HK-2 (cell line): ENCODE data around the gene EIF3K.
A peak's percentile ranks its signal among the peaks of the same experiment; 100 is the strongest.

Experiments used
- DNase-seq: peaks from one replicate; pipeline ENCODE4 v3.0.0-alpha.2; 2018; ENCODE audit not compliant: unreplicated experiment

Gene EIF3K

DNA sequence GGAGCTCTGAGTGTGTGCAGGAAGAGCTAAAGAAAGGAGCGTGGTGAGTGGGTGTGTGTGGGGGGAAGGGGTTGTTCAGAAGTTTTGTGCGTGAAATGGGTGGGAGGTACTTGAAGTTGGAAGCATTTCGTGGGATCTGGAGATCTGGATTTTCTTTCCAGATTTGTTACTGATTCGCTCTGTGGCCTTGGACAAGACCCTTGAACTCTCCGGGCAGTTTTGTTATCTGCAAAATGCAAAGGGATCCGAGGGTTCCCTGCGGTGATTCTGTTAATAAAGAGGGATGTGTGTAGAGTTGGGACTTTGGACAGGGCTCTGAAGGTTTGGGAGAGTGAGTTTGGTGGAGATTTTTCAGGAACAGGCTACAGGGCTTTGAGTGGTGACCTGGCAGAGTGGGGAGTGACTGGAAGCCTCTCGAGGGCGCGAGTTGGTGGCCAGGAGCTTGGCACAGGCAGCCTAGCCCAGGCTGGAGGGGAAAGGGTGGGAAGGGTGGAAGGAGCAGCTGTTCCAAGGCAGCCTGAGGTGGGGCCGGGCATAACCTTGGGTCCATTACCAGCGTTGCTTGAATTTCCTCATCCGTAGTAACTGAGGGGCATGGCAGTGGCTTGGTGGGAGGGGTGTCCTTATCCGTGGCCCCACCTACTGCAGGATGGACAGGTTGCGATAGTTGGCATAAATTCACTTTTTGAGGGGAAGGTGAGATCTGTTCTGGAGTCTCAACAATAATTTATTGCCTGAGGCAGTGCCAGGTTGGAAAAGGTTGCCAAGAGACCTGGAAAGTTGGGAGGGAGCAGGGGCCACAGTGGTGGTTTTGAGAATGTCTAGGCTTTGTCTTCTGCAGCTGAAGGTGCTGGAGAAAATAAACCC, 30.6 kb downstream of the EIF3K start:
- DNase-seq = no peak

DNA sequence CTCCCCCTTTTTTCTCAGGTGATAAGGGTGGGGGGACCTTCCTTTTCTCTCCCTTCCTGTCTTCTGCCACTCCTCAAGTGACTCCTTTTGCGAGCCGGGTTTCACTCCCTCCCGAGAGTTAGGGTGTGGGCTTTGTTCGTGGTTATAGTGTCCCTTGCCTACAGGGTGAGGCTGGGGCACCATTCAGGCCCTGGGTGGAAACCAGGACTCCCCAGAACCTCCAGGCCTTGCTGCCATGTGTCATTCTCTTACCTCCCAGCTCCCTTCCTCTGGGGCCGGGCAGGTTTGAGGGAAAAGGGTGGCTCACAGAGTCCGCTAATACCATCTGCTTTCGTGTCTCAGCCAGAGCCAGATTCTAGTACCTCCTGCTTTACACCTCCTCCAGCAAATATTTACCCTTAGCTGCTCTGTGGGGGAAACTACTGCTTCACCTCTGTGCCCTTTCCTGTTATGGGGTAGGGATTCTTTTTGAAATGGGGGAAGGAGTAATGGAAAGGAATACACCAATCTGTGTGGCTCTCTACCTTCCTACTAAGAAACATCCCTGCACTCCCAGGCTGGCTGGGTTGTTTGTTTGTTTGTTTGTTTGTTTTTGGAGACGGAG, 31.3 kb downstream of the EIF3K start:
- no peak for DNase-seq

DNA sequence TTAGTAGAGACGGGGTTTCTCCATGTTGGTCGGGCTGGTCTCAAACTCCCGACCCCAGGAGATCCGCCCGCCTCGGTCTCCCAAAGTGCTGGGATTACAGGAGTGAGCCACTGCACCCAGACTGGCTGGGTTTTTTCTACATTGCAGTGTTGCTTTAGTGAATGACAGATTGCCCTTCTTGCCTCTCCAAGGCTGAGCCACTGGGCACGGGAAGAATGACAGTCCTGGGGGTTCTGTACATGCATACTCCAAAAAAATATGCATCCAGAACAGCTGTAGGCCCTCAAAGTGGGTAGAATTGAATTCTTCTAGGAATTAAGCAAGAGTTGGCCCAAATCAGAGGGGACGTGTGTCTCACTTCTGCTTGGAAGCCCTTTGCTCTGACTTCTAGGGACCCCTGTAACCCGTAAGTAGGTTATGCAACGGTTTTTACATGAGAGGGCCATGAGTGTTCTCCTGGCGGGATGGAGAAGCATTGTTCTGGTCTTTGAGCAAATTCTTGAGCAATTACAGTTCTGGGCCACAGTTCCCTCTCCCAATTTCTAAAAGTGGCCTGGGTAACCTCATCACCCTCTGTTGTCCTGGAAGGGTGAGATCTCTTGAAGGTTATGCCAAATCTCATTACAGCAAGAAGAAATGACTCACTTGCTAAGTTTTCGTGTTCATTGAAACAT, 32.1 kb downstream of the EIF3K start:
- no peak for DNase-seq

DNA sequence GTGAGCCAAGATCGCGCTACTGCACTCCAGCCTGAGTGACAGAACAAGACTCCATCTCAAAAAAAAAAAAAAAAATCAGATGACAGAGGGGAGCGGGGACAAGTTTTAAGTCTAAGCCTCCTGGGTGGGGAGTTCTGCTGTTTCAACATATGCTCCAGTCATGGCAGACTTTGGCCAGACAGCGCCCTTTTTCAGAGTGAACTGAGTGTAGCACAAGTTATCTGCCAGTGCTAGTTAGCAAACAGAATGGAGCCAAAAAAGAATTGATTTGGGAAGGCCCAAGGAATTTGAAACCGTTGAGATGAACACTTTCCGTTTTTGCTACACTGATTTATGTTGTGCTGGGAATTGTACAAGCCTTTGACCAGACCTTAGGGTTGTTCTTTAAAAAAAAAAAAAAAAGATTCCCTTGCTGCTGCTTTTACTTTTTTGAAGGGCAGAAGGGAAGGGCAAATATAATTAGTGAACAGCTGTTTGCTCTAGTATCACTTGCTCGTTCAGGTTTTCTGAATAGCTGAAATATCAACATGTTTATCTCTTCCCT, 34.1 kb downstream of the EIF3K start:
- DNase-seq = no peak

DNA sequence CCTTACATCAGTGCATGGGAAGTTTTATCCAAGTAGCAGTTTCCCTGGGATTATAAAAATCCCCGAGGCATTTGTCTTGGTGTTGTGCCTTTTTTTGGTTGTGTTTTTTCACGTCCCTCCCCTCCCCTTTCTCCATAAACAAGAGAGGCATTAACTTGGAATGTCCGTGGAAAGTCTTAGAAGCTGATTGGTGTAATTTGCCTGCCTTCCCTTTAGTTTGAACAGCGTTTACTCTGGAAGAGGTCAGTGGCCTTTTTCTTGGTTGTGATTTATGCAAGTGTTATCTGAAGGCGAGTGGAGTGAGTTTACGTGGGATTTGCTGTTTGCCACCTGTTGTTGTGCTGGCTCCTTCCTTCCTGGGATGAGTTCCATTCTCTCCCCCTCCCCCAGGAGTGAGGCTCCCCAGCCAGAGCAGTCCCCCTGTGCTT, 35.7 kb downstream of the EIF3K start:
- no peak for DNase-seq

DNA sequence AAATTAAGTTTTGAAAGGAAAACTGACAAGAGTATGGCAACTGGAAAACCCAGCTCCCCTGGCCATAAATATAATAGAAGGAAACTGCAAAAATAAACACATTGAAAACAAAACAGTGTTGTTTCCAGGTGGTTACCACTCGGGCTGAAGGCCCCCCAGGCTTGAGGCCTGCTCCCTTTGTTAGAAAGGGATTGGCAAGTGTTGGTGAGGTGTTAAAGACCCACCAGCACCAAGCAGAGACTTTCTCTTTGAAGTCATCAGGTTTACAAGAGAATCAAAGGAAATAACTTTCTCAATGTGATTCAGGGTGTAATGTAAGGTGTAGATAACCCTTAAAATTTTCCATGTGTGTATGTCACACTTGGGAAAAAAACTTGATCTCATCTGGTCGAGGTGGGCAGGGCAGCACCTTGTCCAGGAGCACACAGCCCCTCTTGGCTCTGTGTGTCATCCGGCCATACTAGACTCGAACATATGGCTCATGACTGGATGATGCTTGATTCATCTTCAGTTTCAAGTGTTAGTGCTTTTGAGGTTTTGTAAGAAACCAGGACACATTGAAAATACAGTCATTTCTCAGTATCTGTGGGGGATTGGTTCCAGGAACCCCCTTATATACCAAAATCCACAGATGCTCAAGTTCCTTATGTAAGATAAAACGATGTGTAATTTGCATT, 36.3 kb downstream of the EIF3K start:
- no peak for DNase-seq

DNA sequence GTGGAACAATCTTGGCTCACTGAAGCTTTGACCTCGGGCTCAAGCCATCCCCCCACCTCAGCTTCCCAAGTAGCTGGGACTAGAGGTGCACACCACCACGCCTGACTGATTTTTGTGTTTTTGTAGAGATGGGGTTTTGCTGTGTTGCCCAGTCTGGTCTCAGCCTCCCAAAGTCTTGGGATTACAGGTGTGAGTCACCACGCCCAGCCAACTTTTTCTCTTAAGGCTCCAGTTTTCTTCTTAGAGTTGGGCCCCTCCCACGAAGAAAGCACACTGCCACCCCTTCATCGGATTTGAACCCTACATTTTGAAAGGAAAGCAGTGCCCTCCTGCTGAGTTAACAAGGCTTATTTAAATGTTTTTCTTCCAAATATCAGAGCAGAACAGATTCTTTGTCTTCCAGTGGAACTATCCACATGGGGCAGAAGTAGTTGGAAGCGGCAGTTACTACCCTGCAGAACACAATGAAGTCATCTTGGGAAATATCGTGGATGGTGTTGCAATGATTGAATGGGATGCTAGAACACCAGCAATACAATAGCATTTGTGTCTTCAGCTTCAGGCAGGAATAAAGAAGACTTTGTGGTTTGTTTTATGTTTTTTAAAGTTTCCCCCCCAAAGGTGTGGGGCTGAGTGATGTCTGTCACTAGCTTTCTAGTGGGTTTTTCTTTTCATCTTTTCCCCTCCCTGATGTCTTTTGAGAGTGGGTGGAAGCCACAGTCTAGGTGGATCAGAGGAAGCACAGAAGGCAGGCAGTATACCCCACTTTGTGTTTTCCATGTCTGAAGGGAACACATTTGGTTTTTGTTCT, 37.4 kb downstream of the EIF3K start:
- no peak for DNase-seq

DNA sequence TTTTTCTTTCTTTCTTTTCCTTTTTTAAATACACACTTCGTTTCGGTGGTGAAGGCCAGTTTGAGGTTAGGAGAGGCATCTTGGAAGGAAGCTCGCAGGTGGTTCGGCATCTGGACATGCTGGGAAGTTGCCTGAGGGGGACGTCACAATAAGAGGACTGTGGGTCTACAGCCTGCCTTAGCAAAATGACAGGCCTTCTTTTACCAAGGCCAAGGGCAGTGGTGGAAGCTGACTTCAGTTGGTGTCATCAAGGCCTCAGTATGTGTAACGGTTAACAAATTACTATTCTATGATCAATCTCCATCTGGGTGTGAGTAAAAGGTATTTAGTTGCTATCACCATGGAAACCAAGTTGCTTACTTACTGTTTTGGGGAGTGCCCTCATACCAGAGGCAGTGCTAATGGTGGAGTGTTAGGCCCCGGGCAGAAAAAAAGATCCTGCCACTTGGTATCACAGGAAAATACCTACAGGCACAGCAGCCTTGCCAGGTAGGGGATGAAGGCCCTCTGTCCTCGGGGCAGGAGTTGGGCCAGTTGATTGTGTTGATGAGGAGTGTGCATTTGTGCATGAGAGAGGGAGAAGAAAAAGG, 38.7 kb downstream of the EIF3K start:
- peak; percentile 59 for DNase-seq

DNA sequence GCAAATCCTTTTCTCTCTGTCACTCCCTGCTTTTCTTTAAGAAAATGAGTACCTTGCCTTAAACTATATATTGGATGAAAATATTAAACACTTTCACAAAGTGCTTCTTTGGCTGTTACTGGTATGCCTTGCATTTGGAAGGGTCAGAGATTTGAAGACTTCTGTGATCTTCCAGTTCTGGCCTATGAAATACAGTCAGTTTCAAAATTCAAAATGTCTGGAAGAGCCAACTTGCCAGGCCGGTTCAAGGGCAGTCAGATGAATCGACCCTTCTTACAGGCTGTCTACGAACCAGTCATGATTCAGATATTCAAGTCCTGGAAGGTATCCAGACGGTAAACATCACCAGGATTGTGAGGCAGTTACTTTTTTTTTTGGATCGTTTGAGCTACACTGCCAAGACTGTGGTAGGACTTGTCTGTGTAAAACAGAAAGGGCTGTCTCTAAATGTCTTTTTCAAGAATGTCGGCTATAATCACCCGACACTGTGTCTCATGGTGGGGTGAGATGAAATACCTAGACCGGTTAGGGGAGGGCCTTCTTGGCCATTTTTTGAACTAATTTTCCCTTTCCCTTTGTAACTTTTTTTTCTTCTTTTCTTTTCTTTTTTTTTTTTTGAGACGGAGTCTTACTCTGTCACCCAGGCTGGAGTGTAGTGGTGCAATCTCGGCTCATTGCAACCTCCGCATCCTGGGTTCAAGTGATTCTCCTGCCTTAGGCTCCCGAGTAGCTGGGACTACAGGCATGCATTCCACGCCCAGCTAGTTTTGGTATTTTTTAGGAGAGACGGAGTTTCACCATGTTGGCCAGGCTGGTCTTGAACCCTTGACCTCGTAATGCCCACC, 39.7 kb downstream of the EIF3K start:
- peak; percentile 65 for DNase-seq

DNA sequence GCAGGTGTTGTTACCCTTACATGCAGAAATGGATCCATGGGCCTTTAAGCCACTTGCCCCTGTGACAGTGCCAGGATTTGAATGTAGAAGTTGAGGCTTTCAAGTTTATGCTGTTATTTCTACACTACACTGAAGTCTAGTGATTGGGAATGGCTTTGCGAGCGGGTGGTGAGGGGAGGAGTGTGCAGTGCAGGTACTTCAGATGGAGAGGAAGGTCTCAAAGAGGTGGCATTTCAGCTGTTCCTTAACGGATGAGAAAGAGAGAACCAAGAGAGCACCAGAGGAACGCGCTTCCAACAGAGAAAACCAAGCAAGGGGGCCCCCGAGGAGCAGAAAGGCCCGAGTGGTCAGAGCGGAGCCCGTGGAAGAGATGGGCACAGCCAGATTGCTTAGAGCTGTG, 41.7 kb downstream of the EIF3K start:
- DNase-seq = no peak

DNA sequence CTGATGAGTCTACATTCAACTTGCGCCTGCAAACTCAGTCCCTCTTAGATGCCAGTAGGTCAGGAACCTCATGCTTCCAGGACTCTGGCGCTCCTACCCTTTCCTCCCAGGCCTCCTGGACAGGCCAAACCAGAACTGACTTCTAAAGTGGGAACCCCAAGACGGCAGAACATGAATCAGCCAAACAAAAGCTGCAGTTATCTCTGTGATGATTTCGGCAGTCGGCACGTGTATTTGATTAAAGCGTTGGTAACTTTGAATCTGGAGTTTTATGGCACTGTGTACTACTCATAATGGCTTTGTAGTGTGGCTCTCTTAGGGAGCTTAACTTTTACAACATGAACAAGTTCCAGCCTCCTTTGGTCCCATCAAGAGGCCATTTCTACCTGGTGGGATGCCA, 42.1 kb downstream of the EIF3K start:
- DNase-seq = no peak

DNA sequence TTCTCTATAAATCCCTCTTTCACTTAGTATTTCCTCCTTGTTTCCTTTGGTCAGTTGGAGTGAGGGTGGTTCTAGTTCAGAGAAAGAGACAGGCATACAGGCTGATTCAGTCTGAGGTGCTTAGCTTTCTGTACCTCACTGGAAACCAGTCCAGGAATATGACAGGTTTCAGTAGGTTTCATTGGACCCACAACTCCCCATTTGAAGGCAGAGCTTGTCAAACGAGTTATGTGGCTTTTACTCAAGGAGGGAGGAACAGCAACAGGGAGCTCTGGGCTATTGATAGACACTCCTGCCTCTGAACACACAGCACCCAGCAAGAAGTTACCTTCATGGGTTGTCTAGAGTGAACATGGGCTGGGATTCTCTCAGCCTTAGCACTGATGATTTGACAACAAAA, 43.0 kb downstream of the EIF3K start:
- no peak for DNase-seq

DNA sequence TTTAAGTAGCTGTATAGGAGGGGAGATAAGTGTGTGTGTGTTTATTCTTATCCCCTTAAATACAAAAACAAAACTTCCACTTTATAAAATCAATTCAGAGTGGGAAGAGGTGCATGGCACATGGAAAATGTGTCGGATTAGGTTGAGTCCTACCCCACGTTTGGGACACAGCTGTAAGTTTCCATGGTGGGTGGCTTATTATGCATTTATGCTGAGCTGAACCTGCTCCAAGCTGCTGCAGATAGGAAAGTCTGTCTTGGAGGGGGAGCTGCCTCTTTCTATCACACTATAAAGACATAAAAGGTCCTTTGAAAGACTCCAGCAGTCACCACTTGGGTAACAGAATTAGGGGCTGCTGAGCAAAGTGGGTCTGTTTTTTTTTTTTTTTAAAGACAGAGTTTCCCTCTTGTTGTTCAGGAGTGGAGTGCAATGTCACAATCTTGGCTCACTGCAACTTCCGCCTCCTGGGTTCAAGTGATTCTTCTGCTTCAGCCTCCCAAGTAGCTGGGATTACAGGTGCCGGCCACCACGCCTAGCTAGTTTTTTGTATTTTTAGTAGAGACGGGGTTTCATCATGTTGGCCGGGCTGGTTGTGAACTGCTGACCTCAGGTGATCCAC, 43.7 kb downstream of the EIF3K start:
- DNase-seq = no peak

DNA sequence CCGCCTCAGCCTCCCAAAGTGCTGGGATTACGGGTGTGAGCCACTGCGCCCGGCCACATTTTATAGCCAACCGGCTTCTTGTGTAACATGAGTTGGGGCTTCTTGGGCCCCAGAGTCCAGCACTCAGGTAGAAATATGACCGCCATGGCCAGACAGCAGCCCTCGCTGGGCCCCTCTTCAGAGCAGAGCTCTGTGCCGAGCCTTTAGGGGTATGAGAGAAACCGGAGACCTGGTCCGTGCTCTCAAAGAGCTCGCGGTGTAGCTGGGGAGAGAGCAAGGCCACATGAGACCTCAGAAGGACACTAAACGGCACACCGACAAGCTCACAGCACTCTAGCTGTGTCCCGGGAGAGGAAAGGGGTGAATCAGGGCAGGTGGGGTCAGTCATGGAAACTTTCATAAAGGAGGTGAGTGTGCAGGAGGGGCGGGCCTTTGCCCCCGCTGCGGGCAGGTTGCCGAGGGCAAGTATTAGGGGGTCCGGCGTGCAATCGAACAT, 44.2 kb downstream of the EIF3K start:
- DNase-seq = no peak

DNA sequence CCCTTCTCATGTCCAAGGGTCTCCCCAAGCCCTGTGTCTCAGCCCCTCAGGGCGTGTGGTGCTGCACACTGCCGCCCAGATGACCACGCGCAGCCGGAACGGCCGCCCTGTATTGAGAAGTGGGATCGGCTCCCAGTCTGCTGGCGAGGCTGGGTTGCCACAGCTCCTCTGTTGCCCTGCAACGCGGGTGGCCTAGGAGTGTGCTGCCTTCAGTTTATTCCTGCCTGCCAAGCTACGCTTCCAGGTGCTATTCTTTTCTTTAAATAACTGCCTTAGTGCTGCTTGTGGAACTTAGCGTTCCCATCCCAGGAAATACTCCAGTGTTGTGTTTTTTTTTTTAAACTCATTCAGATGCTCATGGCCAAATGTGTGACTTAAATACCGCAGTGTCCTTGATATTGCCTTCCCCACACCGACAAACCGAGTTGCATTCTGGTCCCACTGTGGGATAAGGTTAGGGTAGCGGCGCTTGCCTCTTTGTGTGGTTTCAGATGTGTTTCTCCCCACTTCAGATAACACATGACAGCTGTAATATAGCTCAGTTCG, 45.0 kb downstream of the EIF3K start:
- no peak for DNase-seq

DNA sequence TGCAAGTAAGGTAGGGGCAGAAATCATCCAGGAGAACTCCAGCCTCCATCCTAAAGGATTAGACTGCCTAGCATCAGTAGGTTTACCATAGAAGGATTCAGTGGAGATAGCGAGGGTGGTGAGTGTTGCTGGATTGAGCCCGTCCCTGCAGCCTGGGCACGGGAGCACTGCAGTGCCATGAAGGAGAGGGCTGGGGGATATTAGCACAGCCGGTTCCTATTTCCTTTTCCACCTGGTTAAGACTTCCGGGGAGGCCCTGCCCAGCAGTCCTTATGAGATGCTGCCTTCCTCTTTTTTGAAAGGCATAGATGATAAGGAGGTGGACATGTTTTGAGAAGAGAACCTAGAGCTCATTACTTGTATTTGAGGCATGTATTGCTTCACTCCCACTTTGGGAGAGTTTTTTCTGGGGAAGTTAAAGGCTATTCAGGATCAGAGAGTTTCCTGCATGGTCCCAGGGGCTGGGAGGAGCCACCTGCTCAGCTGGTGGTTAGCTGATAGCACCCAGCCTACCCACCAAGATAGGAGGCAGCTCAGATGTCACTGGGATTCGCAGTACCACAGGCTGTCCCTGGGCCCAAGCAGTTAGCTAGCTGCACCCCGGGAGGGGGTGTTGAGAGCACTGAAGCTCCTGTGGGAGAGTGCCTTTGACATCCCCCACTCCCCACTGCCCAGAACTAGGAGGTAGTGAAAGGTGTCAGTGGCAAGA, 45.7 kb downstream of the EIF3K start:
- DNase-seq = no peak

DNA sequence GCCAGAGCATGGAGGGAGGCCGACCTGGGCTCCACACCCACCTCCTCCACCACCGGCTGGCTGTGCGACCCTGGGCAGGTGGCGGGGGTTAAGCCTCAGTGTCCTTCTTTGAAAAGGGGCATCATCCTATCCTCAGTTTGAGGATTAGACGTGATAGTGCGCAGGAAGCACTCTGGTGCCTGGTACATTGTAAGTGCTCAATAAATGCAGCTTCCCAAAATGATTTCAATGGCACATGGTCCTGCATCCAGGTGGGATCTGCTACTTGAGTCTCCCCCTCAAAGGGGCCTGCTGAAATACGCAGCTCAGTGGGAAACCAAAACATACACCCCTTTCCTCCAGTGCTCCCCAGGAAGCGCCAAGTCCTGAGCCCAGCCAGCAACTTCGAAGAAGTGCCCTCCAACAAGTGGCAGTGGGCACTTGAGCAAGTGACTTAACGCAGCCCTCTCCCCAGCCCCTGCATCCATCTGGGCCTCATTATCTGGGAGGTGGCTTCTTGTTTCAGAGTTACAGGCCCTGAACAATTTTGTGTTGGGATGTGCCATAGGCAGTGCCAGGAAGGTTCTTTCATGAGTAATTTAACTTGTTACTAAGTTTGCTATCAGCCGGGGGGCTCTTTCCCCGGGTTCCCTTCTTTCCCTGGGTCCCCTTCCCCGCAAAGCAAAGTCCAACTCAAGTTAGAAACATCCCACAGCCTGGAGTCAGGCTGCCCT, 46.4 kb downstream of the EIF3K start:
- no peak for DNase-seq
